ENCODE results near the gene HECA.

GRCh38 chr6:139172567-139172966 is 37.7 kb downstream of the HECA start:
- no peak for TF ChIP-seq CTCF (conservative IDR thresholded peaks at IDR 0.05; ENCODE audit: low read depth, low read length)
- no peak for TF ChIP-seq EZH2 (IDR thresholded peaks at IDR 0.05; ENCODE audit: borderline replicate concordance, low read depth, low read length, poor library complexity, severe bottlenecking)

All from A673 (cell line).